Measurements from ENCODE around the gene CRY1. TPM values are rescaled to one million over a fixed set of nuclear protein-coding genes. Genes with fewer than 3 reads are reported as not detected.
A peak's percentile ranks its signal among the peaks of the same experiment; 100 is the strongest.
"Not testable (repeated sequence)": the region's sequence is repeated elsewhere in the genome, so short reads cannot be mapped to it uniquely, and the experiment has no call there.

Gene CRY1
- polyA plus RNA-seq, 2 of the 4 experiments (the other 2 are of a cell fraction), result 15.8 to 26.1 TPM

DNA sequence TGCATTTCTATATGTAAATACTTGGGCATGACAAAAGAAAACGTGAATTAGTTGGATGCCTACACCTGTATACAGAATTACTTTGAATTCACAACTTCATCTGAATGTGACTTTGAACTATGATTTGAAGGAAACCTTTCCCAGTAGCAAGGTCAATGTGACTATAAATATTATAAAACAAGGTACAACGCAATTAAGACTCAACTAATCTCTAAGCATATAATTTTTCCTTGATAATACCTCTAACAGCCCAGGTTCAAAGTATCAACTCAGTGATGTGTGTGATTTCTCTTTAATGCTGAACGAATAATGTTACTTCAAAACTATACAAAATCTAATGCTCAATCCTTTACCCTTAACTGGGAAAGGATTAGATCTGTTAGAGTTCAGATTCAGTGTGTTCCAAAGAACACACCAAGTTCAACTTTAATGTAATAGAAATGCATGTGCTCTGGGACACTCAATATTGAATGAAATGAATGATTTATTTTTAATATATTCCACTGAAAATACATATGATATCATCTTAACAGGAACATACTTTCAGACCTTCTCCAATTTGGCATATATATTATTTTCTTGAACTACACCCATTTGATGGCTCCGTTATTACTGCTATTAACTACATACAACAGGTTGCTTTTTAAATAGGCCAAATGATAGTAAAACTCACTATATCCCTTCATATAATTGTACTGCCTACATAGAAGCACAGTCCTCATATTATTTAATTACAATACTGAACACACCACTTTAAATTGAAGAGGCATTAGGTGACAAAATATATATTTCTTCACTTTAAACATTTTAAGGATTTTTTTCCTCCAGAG lies 66.3 kb downstream of the CRY1 start:
- Histone ChIP-seq H3K27ac (peak overlapping the region in 1 of 2 experiments; percentile 6; a peak in 2 of 6 replicates), H3K9me3 (no peaks in the 10 kb centered on the region), H3K4me2 (peak overlapping the region; percentile 69), H3K4me3 (peak overlapping the region; percentile 2; the same call in 2 of the 3 replicates), H3K4me1 (peaks cover 28% of the 10 kb centered on the region)
- WGBS (ENCODE audit: missing lambda C conversion rate), result 70% methylated on average over 4 of the region's 4 CpGs
- no peak for FAIRE-seq
- ChIA-PET CTCF (no interaction called here), POLR2A (interaction anchor here (0.6 to 0.7 kb wide), 2 partner anchors 40 to 1823 kb away, joined by 4 to 5 read pairs; partner anchors contain the start of gene MTERF2)
- peak; percentile 42 to 62; a peak in 4 of 6 replicates for ATAC-seq
- no peak for DNase-seq (ENCODE audit: low read depth in 1 of 2, low spot score in 1 of 2)
- no peak for TF ChIP-seq ESRRA (IDR thresholded peaks at IDR 0.05; ENCODE audit: borderline replicate concordance, low read length)

DNA sequence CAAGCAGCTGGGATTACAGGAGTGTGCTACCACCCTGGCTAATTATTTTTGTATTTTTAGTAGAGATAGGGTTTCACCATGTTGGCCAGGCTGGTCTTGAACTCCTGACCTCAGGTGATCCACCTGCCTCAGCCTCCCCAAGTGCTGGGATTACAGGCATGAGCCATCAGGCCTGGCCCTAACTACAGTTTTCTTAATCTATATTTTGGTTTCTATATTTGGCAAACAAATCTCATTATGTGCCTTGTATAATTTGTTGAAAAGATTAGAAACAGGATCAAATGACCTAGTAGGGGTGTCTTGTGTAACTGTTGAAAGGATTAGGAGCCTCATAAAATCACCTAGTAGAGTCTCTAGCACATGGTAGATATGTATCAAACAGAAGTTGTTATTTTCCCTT lies 67.0 kb downstream of the CRY1 start:
- DNase-seq (ENCODE audit: low read depth in 1 of 2, low spot score in 1 of 2); POLR2A ChIA-PET; H3K27ac ChIP-seq; ATAC-seq; H3K4me2 ChIP-seq; FAIRE-seq; H3K9me3 ChIP-seq; CTCF ChIA-PET; H3K4me3 ChIP-seq: not testable (repeated sequence)
- peaks cover 28% of the 10 kb centered on the region for H3K4me1 ChIP-seq

DNA sequence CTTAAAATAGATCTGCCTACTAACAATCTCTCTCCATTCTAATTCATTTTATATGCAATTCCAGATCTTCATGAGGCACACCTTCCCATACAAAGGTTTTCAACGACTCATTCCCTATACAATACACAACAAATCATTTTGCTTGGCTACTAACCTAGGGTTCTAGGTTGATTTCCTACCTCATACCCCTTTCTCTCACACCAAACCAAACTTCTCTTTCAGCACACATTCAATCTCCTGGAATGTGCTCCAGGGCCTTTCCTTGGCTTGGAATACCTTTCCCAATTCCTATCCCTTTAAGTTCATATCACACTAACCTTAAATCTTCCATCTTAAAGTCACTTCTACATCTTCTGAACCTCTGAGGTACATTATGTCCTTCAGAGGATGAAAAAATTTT lies 67.7 kb downstream of the CRY1 start:
- POLR2A ChIA-PET, result no interaction called here
- TF ChIP-seq, protein P1, sequence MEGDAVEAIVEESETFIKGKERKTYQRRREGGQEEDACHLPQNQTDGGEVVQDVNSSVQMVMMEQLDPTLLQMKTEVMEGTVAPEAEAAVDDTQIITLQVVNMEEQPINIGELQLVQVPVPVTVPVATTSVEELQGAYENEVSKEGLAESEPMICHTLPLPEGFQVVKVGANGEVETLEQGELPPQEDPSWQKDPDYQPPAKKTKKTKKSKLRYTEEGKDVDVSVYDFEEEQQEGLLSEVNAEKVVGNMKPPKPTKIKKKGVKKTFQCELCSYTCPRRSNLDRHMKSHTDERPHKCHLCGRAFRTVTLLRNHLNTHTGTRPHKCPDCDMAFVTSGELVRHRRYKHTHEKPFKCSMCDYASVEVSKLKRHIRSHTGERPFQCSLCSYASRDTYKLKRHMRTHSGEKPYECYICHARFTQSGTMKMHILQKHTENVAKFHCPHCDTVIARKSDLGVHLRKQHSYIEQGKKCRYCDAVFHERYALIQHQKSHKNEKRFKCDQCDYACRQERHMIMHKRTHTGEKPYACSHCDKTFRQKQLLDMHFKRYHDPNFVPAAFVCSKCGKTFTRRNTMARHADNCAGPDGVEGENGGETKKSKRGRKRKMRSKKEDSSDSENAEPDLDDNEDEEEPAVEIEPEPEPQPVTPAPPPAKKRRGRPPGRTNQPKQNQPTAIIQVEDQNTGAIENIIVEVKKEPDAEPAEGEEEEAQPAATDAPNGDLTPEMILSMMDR (IDR thresholded peaks at IDR 0.05), result no peak
- TF ChIP-seq MAZ (IDR thresholded peaks at IDR 0.05; ENCODE audit: borderline replicate concordance, low read depth, low read length), result no peak
- no peak for TF ChIP-seq RFX5 (IDR thresholded peaks at IDR 0.05)
- TF ChIP-seq CHD4 (IDR thresholded peaks at IDR 0.05; ENCODE audit: borderline replicate concordance), result no peak
- TF ChIP-seq, protein P2, sequence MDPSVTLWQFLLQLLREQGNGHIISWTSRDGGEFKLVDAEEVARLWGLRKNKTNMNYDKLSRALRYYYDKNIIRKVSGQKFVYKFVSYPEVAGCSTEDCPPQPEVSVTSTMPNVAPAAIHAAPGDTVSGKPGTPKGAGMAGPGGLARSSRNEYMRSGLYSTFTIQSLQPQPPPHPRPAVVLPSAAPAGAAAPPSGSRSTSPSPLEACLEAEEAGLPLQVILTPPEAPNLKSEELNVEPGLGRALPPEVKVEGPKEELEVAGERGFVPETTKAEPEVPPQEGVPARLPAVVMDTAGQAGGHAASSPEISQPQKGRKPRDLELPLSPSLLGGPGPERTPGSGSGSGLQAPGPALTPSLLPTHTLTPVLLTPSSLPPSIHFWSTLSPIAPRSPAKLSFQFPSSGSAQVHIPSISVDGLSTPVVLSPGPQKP (IDR thresholded peaks at IDR 0.05; ENCODE audit: low read depth, low read length), result no peak
- no peak for TF ChIP-seq KDM5A (IDR thresholded peaks at IDR 0.05)
- no peak for TF ChIP-seq HOXB13 (CRISPR knock-in tag; IDR thresholded peaks at IDR 0.05; ENCODE audit: low read depth)
- TF ChIP-seq PHF8 (IDR thresholded peaks at IDR 0.05; ENCODE audit: borderline replicate concordance, low read depth), result no peak
- TF ChIP-seq NR3C1 (IDR thresholded peaks at IDR 0.05), result no peak
- no peak for TF ChIP-seq SMC3 (IDR thresholded peaks at IDR 0.05)
- TF ChIP-seq RARB (CRISPR knock-in tag; IDR thresholded peaks at IDR 0.05), result no peak
- TF ChIP-seq, protein P3, sequence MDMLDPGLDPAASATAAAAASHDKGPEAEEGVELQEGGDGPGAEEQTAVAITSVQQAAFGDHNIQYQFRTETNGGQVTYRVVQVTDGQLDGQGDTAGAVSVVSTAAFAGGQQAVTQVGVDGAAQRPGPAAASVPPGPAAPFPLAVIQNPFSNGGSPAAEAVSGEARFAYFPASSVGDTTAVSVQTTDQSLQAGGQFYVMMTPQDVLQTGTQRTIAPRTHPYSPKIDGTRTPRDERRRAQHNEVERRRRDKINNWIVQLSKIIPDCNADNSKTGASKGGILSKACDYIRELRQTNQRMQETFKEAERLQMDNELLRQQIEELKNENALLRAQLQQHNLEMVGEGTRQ (IDR thresholded peaks at IDR 0.05), result no peak
- TF ChIP-seq, protein P4, sequence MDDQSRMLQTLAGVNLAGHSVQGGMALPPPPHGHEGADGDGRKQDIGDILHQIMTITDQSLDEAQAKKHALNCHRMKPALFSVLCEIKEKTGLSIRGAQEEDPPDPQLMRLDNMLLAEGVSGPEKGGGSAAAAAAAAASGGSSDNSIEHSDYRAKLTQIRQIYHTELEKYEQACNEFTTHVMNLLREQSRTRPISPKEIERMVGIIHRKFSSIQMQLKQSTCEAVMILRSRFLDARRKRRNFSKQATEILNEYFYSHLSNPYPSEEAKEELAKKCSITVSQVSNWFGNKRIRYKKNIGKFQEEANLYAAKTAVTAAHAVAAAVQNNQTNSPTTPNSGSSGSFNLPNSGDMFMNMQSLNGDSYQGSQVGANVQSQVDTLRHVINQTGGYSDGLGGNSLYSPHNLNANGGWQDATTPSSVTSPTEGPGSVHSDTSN (IDR thresholded peaks at IDR 0.05), result no peak
- TF ChIP-seq NFE2L2 (conservative IDR thresholded peaks at IDR 0.05; ENCODE audit: low read length), result no peak
- TF ChIP-seq RCOR1 (IDR thresholded peaks at IDR 0.05; ENCODE audit: low read depth, low read length), result no peak
- no peak for TF ChIP-seq RNF2 (IDR thresholded peaks at IDR 0.05; ENCODE audit: borderline replicate concordance, low read depth)
- no peak for TF ChIP-seq POLR2AphosphoS2 (conservative IDR thresholded peaks at IDR 0.05; ENCODE audit: low read length)
- TF ChIP-seq EHF (CRISPR knock-in tag; IDR thresholded peaks at IDR 0.05), result no peak
- TF ChIP-seq, protein P5, sequence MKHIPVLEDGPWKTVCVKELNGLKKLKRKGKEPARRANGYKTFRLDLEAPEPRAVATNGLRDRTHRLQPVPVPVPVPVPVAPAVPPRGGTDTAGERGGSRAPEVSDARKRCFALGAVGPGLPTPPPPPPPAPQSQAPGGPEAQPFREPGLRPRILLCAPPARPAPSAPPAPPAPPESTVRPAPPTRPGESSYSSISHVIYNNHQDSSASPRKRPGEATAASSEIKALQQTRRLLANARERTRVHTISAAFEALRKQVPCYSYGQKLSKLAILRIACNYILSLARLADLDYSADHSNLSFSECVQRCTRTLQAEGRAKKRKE (CRISPR knock-in tag; IDR thresholded peaks at IDR 0.05; ENCODE audit: low read depth), result no peak
- Histone ChIP-seq H3K9me3 (no peaks in the 10 kb centered on the region), H3K4me1 (peaks cover 28% of the 10 kb centered on the region), H3K4me3 (no peak overlapping the region), H3K27ac (no peak overlapping the region), H3K4me2 (no peak overlapping the region)
- 85% methylated on average over 1 of the region's 1 CpG for WGBS (ENCODE audit: missing lambda C conversion rate)
- FAIRE-seq (no peak), ATAC-seq (no peak), DNase-seq (ENCODE audit: low read depth in 1 of 2, low spot score in 1 of 2) (no peak)
- CTCF ChIA-PET, result no interaction called here
